Vagina (tissue), 2 donors: ENCODE results near the gene TMPRSS12.

ENCODE experiments used
- POLR2A ChIP-seq, 2 donors: fragments of 450-650 bp; IDR thresholded peaks; one replicate each; pipeline ENCODE4 v1.6.1; 2017; ENCODE audit warnings: antibody characterized with exemption in 2 of 2, mild to moderate bottlenecking in 2 of 2, moderate library complexity in 2 of 2
- TF ChIP-seq, protein P1 (sequence below), 3 experiments: fragments of 450-650 bp in 2 of 3; fragments of 200-600 bp in 1 of 3; sonication (generic) in 1 of 3; IDR thresholded peaks; one replicate each; pipeline ENCODE4 v1.5.1; 2017 to 2019; ENCODE audit warnings: antibody characterized with exemption in 3 of 3, mild to moderate bottlenecking in 2 of 3, moderate library complexity in 2 of 3

DNA sequence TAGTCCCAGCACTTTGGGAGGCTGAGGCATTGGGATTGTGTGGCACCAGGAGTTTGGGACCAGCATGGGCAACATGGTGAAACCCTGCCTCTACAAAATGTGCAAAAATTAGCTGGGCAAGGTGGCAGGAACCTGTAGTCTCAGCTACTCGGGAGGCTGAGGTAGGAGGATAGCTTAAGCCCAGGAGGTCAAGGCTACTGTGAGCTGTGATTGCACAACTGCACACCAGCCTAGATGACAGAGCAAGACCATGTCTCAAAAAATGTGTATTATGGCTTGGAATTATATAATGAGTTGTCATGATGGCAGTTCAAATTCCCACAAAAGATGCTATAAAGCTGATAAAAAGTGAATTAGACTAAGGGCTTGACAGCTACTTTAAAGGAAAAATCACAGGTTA is 20.6 kb upstream of the TMPRSS12 start:
- no peak for TF ChIP-seq POLR2A (IDR thresholded peaks at IDR 0.05)
- TF ChIP-seq, protein P1, sequence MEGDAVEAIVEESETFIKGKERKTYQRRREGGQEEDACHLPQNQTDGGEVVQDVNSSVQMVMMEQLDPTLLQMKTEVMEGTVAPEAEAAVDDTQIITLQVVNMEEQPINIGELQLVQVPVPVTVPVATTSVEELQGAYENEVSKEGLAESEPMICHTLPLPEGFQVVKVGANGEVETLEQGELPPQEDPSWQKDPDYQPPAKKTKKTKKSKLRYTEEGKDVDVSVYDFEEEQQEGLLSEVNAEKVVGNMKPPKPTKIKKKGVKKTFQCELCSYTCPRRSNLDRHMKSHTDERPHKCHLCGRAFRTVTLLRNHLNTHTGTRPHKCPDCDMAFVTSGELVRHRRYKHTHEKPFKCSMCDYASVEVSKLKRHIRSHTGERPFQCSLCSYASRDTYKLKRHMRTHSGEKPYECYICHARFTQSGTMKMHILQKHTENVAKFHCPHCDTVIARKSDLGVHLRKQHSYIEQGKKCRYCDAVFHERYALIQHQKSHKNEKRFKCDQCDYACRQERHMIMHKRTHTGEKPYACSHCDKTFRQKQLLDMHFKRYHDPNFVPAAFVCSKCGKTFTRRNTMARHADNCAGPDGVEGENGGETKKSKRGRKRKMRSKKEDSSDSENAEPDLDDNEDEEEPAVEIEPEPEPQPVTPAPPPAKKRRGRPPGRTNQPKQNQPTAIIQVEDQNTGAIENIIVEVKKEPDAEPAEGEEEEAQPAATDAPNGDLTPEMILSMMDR (IDR thresholded peaks at IDR 0.05) = no peak
